ENCODE measurements around the gene LCE1E.

- no peak for TF ChIP-seq CTCF (IDR thresholded peaks at IDR 0.05)
- TF ChIP-seq POLR2A (IDR thresholded peaks at IDR 0.05) = no peak
These were observed 40.2 kb upstream of the LCE1E start for GRCh38 chr1:152745765-152746444.

All from body of pancreas (tissue), 4 donors.